ENCODE data around the gene SLC22A23.
"Not testable (repeated sequence)": the region's sequence is repeated elsewhere in the genome, so short reads cannot be mapped to it uniquely, and the experiment has no call there.

The SLC22A23 gene

DNA sequence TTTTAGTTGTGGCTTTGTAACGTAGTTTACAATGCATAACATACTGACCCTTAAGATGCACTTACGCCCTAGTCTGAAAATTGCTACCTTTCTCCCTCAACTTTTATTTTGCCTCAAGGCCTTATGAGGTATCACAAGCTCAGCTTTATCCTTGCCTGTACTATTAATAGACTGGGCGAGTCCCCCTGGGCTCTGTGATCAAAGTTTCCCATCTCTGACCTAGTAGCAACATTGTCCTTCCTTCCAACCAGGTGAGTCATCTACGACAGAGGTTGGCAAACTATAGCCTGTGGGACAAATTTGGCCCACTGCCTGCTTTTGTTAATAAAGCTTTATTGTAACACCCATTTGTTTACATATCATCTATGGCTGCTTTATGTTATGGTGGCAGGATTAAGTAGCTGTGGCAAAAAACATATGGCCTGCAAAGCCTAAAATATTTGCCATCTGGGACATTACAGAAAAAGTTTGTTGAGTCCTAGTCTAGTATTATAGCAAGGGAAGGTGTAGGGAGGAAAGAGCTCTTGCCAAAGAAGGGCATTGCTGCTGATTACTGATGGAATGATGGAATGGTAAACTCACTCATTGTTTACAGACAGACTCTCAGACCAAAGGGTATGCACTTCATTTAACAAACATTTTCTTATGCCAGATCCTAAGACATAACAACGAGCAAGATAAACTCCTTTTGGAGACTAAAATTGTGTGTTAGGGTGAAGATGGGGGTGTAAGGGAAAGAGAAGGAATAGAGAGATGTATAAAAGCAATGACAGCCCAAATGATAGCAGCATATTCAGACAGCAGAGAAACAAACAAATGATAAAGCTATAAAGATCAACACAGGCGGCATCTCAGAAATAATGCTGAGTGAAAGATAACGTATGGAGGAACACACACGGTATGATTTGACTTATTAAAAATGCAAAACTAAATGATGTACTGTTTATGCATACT is 74.2 kb downstream of the SLC22A23 start:
- no peak for DNase-seq

GRCh38 chr6:3381233-3381921 is 75.5 kb downstream of the SLC22A23 start:
- DNase-seq, result peak; percentile 70

- no peak for DNase-seq
These were observed 76.3 kb downstream of the SLC22A23 start for GRCh38 chr6:3380344-3381232.

- no peak for DNase-seq
These were observed 77.3 kb downstream of the SLC22A23 start for GRCh38 chr6:3379482-3380060.

DNA sequence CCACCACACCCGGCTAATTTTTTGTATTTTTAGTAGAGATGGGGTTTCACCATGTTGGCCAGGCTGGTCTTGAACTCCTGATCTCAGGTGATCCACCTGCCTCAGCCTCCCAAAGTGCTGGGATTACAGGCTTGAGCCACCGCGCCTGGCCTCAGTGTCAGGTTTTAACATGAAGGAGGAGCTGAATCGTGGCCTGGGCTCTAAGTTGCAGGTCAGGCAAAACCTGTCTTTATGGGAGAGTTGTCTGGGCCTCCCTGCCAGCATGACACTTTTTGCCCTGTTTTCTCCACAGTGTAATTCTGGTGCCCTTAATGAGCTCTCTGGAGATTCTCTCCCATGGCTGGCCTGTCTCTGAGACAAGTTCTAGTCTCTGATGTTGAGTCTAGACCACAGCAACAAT is 78.0 kb downstream of the SLC22A23 start:
- DNase-seq, result not testable (repeated sequence)

- not testable (repeated sequence) for DNase-seq
These were observed 78.5 kb downstream of the SLC22A23 start for GRCh38 chr6:3378398-3378782.

GRCh38 chr6:3377536-3378397 is 79.1 kb downstream of the SLC22A23 start:
- no peak for DNase-seq

DNA sequence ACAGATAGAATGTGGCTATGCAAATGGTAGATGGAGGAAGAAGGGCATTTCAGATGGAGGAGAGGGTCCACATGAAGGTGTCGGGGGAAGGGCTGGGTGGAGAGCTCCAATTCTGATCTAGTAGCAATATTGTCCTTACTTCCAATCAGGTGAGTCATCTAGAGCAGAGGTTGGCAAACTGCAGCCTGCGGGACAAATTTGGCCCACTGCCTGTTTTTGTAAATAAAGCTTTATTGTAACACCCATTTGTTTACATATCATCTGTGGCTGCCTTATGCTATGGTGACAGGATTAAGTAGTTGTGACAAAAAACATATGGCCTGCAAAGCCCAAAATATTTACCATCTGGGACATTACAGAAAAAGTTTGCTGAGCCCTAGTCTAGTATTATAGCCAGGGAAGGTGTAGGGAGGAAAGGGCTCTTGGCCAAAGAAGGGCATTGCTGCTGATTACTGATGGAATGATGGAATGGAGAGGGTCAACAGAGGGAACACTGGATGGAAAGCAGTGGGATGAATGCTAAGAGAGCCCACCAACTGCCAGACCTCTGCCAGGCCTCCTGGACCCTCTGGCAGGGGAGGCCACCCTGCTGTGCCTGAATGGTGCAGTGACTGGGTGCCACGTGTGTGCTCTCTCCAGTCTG is 79.8 kb downstream of the SLC22A23 start:
- no peak for DNase-seq

DNA sequence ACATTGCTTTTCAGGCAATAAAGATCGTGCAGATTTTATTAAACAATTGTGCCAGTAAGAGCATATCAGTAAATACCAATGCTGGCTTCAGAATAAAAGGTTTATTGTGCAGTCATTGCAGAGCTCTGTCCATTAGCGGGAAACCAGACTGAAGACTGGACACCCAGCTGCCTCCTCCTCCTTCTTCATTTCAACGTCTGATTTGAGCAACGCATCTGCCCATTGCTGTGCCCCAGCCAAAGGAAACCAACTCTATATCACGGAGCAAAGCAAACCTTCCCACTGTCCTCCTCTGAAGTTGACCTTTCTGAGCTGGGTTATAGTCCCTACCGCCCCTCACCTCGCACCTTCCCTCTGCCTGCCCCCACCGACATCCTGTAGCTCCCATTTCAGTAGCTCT is 80.8 kb downstream of the SLC22A23 start:
- no peak for DNase-seq

- DNase-seq, result no peak
These were observed 83.2 kb downstream of the SLC22A23 start for GRCh38 chr6:3373597-3374203.

DNA sequence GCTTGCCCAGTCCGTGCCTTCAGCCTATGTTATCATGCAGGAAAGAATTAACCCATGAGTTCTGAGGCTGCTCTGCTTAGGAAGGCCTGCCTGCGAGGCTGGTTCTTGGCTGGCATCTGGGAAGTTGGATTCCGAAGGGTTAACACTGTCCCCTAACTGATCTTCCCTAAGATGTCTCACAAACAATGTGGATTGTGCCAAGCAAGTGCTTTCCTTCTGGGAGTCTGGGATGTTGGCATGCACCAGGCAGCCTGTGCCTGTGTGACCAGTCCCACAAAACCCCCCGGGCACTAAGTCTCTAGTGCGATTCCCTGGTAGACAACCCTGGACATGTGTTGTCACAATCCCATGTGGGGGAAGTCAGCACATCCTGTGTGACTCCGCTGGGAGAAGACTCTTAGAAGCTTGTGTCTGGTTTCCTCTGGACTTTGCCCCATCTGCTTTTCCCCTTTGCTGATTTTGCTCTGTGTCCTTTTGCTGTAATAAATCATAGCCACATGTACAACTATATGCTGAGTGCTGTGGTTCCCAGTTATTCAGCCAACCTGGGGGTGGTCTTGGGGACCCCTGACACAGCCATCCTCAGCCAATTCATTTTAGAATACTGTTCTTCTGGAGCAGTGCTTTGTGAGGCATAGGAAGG is 83.8 kb downstream of the SLC22A23 start:
- no peak for DNase-seq

DNA sequence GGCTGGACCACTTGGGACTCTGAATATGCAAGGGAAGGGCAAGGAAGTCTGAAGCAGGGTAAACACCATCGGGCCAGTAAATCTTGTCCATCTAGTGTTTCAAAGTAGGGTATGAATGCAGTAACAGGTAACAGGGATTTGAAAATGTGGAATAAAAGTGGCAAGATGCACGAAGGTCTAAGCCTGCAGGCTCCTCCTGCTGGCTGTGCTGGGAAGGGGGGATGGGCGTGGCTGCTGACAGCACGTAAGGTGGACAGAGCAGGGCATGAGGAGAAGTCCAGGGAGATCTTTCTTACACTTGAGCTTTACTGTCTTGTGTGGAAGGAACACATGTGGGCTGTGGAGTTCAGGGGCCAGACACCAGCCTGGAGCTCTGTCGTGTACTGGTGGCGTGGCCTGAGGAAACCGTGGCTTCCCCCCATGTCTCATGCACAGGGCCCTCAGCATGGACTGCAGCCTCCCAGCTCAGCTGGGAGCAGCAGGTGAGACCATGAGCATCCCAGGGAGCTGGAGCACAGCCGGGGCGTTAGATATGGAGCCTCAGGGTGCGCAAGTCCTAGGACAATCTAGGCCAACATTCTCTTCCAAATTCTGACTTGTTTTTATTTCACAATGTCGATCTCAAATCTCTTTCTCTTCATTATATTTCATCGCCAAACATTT is 84.5 kb downstream of the SLC22A23 start:
- no peak for DNase-seq

- DNase-seq, result no peak
These were observed 85.5 kb downstream of the SLC22A23 start for GRCh38 chr6:3371222-3371949.

- DNase-seq, result no peak
These were observed 86.3 kb downstream of the SLC22A23 start for GRCh38 chr6:3370361-3371221.

DNA sequence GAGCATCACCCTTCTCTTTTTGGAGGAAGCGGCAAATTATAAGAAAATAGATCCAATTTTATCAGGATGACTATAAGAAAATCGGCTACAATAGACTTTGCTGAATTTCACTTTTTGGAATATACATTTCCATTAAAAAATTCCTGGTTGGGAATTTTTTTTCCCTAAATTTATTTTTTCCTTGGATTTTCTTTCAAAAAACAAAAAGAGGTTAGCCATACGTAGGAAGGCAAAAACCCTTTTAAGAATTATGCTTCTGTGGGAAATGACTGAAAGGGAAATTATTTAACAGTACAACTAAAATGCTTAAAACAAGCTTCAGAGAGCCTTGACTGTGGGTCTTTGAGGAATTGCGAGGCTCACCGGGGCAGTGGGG is 86.9 kb downstream of the SLC22A23 start:
- no peak for DNase-seq

GRCh38 chr6:3368685-3369084 is 88.2 kb downstream of the SLC22A23 start:
- DNase-seq, result no peak

- no peak for DNase-seq
These were observed 89.2 kb downstream of the SLC22A23 start for GRCh38 chr6:3367630-3368029.

Data from left hindlimb (tissue), 1 donor.